ENCODE measurements around the gene RAPGEF1.
A peak's percentile ranks its signal among the peaks of the same experiment; 100 is the strongest.

RAPGEF1 gene

GRCh38 chr9:131739133-131739958 lies 530 bp downstream of the RAPGEF1 start:
- H3K4me3 Mint-ChIP-seq, result peak overlapping the region; percentile 94
- H3K9me3 Mint-ChIP-seq, result no peaks in the 10 kb centered on the region
- H3K27me3 Mint-ChIP-seq, result no peaks in the 10 kb centered on the region
- ATAC-seq, result peak; percentile 34
- H3K4me1 Mint-ChIP-seq, result peaks cover 62% of the 10 kb centered on the region
- peak; percentile 56 for DNase-seq
- H3K27ac Mint-ChIP-seq, result peak overlapping the region; percentile 90
- peaks cover 13% of the 10 kb centered on the region for H3K36me3 Mint-ChIP-seq (ENCODE audit: low read depth)

- Mint-ChIP-seq H3K27me3 (no peaks in the 10 kb centered on the region), H3K4me3 (peak overlapping the region; percentile 94), H3K36me3 (ENCODE audit: low read depth) (peaks cover 16% of the 10 kb centered on the region), H3K4me1 (peaks cover 62% of the 10 kb centered on the region), H3K9me3 (no peaks in the 10 kb centered on the region), H3K27ac (peak overlapping the region; percentile 90)
- no peak for ATAC-seq
- DNase-seq, result no peak
Measured at GRCh38 chr9:131738293-131739132, 1.4 kb downstream of the RAPGEF1 start.

GRCh38 chr9:131737426-131737825 lies 2.5 kb downstream of the RAPGEF1 start:
- ATAC-seq (no peak), DNase-seq (no peak)
- H3K4me3 Mint-ChIP-seq, result peak overlapping the region; percentile 55
- peaks cover 68% of the 10 kb centered on the region for H3K4me1 Mint-ChIP-seq
- no peaks in the 10 kb centered on the region for H3K9me3 Mint-ChIP-seq
- H3K27me3 Mint-ChIP-seq, result no peaks in the 10 kb centered on the region
- peak overlapping the region; percentile 97 for H3K27ac Mint-ChIP-seq
- H3K36me3 Mint-ChIP-seq (ENCODE audit: low read depth), result peaks cover 18% of the 10 kb centered on the region

DNA sequence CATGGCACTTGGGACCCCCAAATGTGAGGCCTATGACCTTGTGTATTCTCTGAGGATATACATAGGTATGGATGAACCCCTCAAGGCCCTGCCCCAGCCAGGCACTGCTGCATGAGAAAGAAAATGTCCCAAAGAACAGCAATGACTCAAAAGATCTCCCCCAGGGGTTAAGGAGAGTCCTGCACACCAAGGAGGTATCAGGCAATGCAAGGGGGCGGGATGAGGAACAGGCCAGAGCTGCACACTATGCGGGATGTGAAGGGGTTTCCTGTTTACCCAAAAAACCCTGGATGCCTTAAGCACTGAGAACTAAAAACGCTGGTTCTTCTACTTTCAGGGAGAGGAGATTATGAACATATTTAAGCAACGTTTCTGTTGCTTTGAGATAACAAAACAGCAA lies 3.4 kb downstream of the RAPGEF1 start:
- Mint-ChIP-seq H3K4me3 (peak overlapping the region; percentile 55), H3K9me3 (no peaks in the 10 kb centered on the region), H3K4me1 (peaks cover 78% of the 10 kb centered on the region), H3K36me3 (ENCODE audit: low read depth) (peaks cover 18% of the 10 kb centered on the region), H3K27ac (peak overlapping the region; percentile 97), H3K27me3 (no peaks in the 10 kb centered on the region)
- DNase-seq, result no peak
- ATAC-seq, result no peak

- Mint-ChIP-seq H3K27me3 (no peaks in the 10 kb centered on the region), H3K36me3 (ENCODE audit: low read depth) (peaks cover 18% of the 10 kb centered on the region), H3K9me3 (no peaks in the 10 kb centered on the region), H3K27ac (peak overlapping the region; percentile 97), H3K4me3 (peak overlapping the region; percentile 63), H3K4me1 (peaks cover 87% of the 10 kb centered on the region)
- ATAC-seq, result no peak
- no peak for DNase-seq
Measured at GRCh38 chr9:131735238-131736128, 4.4 kb downstream of the RAPGEF1 start.

DNA sequence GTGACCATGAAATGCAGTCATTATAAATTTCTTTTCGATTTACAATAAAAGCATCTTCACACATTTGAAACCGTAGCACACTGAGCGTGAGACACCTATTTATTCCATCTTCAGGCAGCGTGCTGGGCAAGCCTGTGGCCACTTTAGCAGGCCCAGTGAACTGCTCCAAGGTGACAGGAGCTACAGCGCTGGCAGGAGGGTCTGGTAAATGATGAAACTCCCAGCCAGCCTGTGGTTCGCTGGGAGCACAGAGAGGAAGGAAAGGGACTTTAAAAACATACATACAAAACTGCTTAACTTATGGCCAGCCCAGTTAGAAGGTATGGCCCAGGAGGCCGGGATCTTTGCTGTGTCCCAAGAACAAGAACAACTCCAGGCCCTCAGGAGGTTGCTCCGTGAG lies 5.1 kb downstream of the RAPGEF1 start:
- peaks cover 89% of the 10 kb centered on the region for H3K4me1 Mint-ChIP-seq
- ATAC-seq (no peak), DNase-seq (no peak)
- peak overlapping the region; percentile 97 for H3K27ac Mint-ChIP-seq
- H3K27me3 Mint-ChIP-seq, result no peaks in the 10 kb centered on the region
- H3K4me3 Mint-ChIP-seq, result peak overlapping the region; percentile 63
- peaks cover 18% of the 10 kb centered on the region for H3K36me3 Mint-ChIP-seq (ENCODE audit: low read depth)
- H3K9me3 Mint-ChIP-seq, result no peaks in the 10 kb centered on the region

- ATAC-seq (no peak), DNase-seq (peak; percentile 56)
- H3K36me3 Mint-ChIP-seq (ENCODE audit: low read depth), result peaks cover 18% of the 10 kb centered on the region
- H3K27ac Mint-ChIP-seq, result peak overlapping the region; percentile 97
- no peaks in the 10 kb centered on the region for H3K9me3 Mint-ChIP-seq
- H3K4me3 Mint-ChIP-seq, result peak overlapping the region; percentile 63
- peaks cover 94% of the 10 kb centered on the region for H3K4me1 Mint-ChIP-seq
- H3K27me3 Mint-ChIP-seq, result no peaks in the 10 kb centered on the region
Measured at GRCh38 chr9:131734165-131734610, 5.7 kb downstream of the RAPGEF1 start.

- DNase-seq (peak; percentile 56), ATAC-seq (peak; percentile 26)
- peaks cover 94% of the 10 kb centered on the region for H3K4me1 Mint-ChIP-seq
- no peaks in the 10 kb centered on the region for H3K9me3 Mint-ChIP-seq
- H3K4me3 Mint-ChIP-seq, result peak overlapping the region; percentile 63
- peak overlapping the region; percentile 97 for H3K27ac Mint-ChIP-seq
- H3K27me3 Mint-ChIP-seq, result no peaks in the 10 kb centered on the region
- peaks cover 18% of the 10 kb centered on the region for H3K36me3 Mint-ChIP-seq (ENCODE audit: low read depth)
Measured at GRCh38 chr9:131733541-131734061, 6.3 kb downstream of the RAPGEF1 start.

GRCh38 chr9:131732636-131733289 lies 7.1 kb downstream of the RAPGEF1 start:
- H3K9me3 Mint-ChIP-seq, result no peaks in the 10 kb centered on the region
- DNase-seq (peak; percentile 32), ATAC-seq (no peak)
- peak overlapping the region; percentile 75 for H3K4me3 Mint-ChIP-seq
- peaks cover 97% of the 10 kb centered on the region for H3K4me1 Mint-ChIP-seq
- H3K27me3 Mint-ChIP-seq, result no peaks in the 10 kb centered on the region
- peak overlapping the region; percentile 97 for H3K27ac Mint-ChIP-seq
- H3K36me3 Mint-ChIP-seq (ENCODE audit: low read depth), result peaks cover 16% of the 10 kb centered on the region

DNA sequence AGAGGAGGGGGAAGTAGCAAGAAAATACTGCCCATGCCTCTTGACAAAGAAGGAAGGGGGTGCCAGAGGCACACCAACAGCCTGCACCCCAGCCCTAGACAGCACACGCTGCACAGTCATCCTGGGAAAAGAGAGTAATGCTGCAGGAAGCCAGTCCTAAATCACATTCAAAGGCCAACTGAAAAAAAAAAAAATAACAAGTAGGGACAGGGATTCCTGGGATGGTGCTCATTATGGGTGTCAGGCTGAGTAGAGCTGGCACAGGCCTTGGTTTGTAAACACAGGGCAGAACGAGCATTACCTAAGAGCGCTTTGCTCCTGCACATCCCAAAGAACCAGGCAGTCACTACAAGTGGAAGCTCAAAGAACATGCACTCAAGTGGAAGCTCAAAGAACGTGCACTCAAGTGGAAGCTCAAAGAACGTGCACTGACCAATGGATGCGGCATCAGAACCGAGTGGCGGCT lies 7.8 kb downstream of the RAPGEF1 start:
- ATAC-seq, result no peak
- no peak for DNase-seq
- peaks cover 99% of the 10 kb centered on the region for H3K4me1 Mint-ChIP-seq
- H3K27me3 Mint-ChIP-seq, result no peaks in the 10 kb centered on the region
- peak overlapping the region; percentile 97 for H3K27ac Mint-ChIP-seq
- peak overlapping the region; percentile 75 for H3K4me3 Mint-ChIP-seq
- no peaks in the 10 kb centered on the region for H3K9me3 Mint-ChIP-seq
- H3K36me3 Mint-ChIP-seq (ENCODE audit: low read depth), result peaks cover 16% of the 10 kb centered on the region

- DNase-seq (peak; percentile 37), ATAC-seq (no peak)
- H3K27me3 Mint-ChIP-seq, result no peaks in the 10 kb centered on the region
Measured at GRCh38 chr9:131731644-131732043, 8.2 kb downstream of the RAPGEF1 start.

DNA sequence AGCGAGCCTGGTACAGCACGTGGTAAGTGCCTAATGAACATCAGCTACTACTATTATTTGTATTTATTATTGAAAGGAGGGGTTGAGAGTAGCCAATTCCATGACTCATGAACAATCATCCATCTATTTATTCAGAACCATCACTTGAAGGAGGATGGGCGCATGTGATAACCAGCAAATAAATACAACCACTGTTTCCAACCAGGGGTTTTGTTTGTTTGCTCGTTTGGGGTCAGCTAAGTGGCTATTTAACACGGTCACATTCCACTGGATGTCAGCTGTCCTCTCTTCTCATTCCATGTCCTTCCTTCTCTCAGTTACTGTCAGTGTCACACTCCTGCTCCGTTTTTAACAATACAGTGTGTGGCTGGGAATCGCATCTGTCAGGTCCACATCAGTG lies 8.6 kb downstream of the RAPGEF1 start:
- no peaks in the 10 kb centered on the region for H3K27me3 Mint-ChIP-seq
- no peak for DNase-seq
- peak overlapping the region; percentile 97 for H3K27ac Mint-ChIP-seq
- H3K4me3 Mint-ChIP-seq, result peak overlapping the region; percentile 75
- H3K9me3 Mint-ChIP-seq, result no peaks in the 10 kb centered on the region
- no peak for ATAC-seq
- H3K36me3 Mint-ChIP-seq (ENCODE audit: low read depth), result peaks cover 15% of the 10 kb centered on the region
- H3K4me1 Mint-ChIP-seq, result peaks cover 99% of the 10 kb centered on the region

More at GRCh38 chr9:131731644-131732043, 8.2 kb downstream of the RAPGEF1 start:
- Mint-ChIP-seq H3K27ac (peak overlapping the region; percentile 97), H3K36me3 (ENCODE audit: low read depth) (peaks cover 18% of the 10 kb centered on the region), H3K4me3 (peak overlapping the region; percentile 75), H3K4me1 (peaks cover 99% of the 10 kb centered on the region), H3K9me3 (no peaks in the 10 kb centered on the region)

DNA sequence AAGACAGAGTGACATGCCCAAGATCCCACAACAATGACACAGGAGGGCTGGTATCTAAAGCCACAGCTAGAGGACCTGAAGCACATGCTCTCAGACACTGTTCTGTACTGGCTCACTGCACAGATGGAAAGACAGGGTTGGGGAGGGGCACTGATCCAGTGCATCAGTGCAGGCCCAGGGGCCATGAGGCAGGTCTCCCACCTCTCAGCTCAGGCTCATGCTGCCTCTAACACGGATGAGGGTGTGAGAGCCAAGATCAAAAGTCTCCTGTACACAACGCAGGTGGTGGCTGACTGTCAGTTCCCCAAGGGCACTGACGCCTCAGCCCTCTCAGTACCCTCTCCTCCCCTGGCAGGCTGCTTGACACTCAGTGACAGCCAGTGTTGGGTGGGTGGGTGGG lies 10.9 kb downstream of the RAPGEF1 start:
- H3K4me3 Mint-ChIP-seq, result peak overlapping the region; percentile 69
- H3K36me3 Mint-ChIP-seq (ENCODE audit: low read depth), result peaks cover 8% of the 10 kb centered on the region
- H3K4me1 Mint-ChIP-seq, result peaks cover 97% of the 10 kb centered on the region

More for the DNA sequence above, 10.9 kb downstream of the RAPGEF1 start:
- peak; percentile 67 for DNase-seq
- Mint-ChIP-seq H3K9me3 (no peaks in the 10 kb centered on the region), H3K27ac (peak overlapping the region; percentile 97), H3K27me3 (no peaks in the 10 kb centered on the region)
- ATAC-seq, result peak; percentile 68
